Liver (tissue), 9 donors: Measurements from ENCODE around the gene CEP78. TPM values are rescaled to one million over a fixed set of nuclear protein-coding genes. Genes with fewer than 3 reads are reported as not detected.

Experiments
- DNase-seq: peaks from one replicate; pipeline ENCODE4 v3.0.0-alpha.2; 2017; ENCODE audit warnings: low spot score
- H3K27ac ChIP-seq, 2 donors: one replicate each; pipeline ENCODE4 v1.7.0; 2013; ENCODE audit warnings: inconsistent platforms in 2 of 2, low read length in 2 of 2, control low read depth in 1 of 2, low read depth in 1 of 2, mild to moderate bottlenecking in 1 of 2
- H3K27me3 ChIP-seq, 4 donors: one replicate each; pipeline versions ENCODE4 v1.6.1 to v1.7.0; 2013; ENCODE audit warnings: low read length in 3 of 4, inconsistent platforms in 1 of 4, mild to moderate bottlenecking in 1 of 4, moderate library complexity in 1 of 4; ENCODE audit not compliant: control insufficient read depth in 4 of 4, insufficient read depth in 4 of 4
- H3K36me3 ChIP-seq, 4 donors: one replicate each; pipeline versions ENCODE4 v1.6.1 to v1.7.0; 2013; ENCODE audit warnings: low read length in 3 of 4, mild to moderate bottlenecking in 3 of 4, low read depth in 1 of 4, moderate library complexity in 1 of 4; ENCODE audit not compliant: control insufficient read depth in 4 of 4, insufficient read depth in 3 of 4
- H3K4me1 ChIP-seq, 4 donors: one replicate each; pipeline versions ENCODE4 v1.6.1 to v1.7.0; 2013; ENCODE audit warnings: low read length in 3 of 4, mild to moderate bottlenecking in 3 of 4, moderate library complexity in 1 of 4; ENCODE audit not compliant: control insufficient read depth in 4 of 4, insufficient read depth in 4 of 4
- H3K4me3 ChIP-seq, 3 donors: one replicate each; pipeline versions ENCODE4 v1.6.1 to v1.7.0; 2013; ENCODE audit warnings: low read length in 3 of 3, control low read depth in 1 of 3, low read depth in 1 of 3, mild to moderate bottlenecking in 1 of 3
- H3K9ac ChIP-seq, 2 donors: one replicate each; pipeline ENCODE4 v1.7.0; 2013; ENCODE audit warnings: low read length in 2 of 2, mild to moderate bottlenecking in 2 of 2, moderate library complexity in 2 of 2, control low read depth in 1 of 2, low read depth in 1 of 2
- H3K9me3 ChIP-seq, 4 donors: one replicate each; pipeline versions ENCODE4 v1.6.1 to v1.7.0; 2013; ENCODE audit warnings: low read length in 3 of 4; ENCODE audit not compliant: control insufficient read depth in 4 of 4
- EGR1 ChIP-seq, 2 donors: IDR thresholded peaks; 2 replicates each; pipeline ENCODE4 v1.6.1; 2016 to 2018; ENCODE audit warnings: antibody characterized with exemption in 2 of 2, low read depth in 2 of 2
- FOXA1 ChIP-seq: IDR thresholded peaks from 2 replicates; pipeline ENCODE4 v1.6.1; 2016; ENCODE audit warnings: antibody characterized with exemption
- FOXA2 ChIP-seq: IDR thresholded peaks from 2 replicates; pipeline ENCODE4 v1.6.1; 2016; ENCODE audit warnings: antibody characterized with exemption
- GABPA ChIP-seq, 2 donors: IDR thresholded peaks in 1 of 2; conservative IDR thresholded peaks in 1 of 2; 2 replicates each; pipeline ENCODE4 v1.6.1; 2016; ENCODE audit warnings: antibody characterized with exemption in 2 of 2, mild to moderate bottlenecking in 1 of 2, moderate library complexity in 1 of 2
- HNF4A ChIP-seq, 2 donors: conservative IDR thresholded peaks; 2 replicates each; pipeline ENCODE4 v1.6.1; 2016; ENCODE audit warnings: antibody characterized with exemption in 2 of 2, mild to moderate bottlenecking in 2 of 2
- HNF4G ChIP-seq: IDR thresholded peaks from 2 replicates; pipeline ENCODE4 v1.6.1; 2016; ENCODE audit warnings: antibody characterized with exemption
- JUND ChIP-seq, 2 donors: IDR thresholded peaks; 2 replicates each; pipeline ENCODE4 v1.6.1; 2016; ENCODE audit warnings: antibody characterized with exemption in 2 of 2
- NR2F2 ChIP-seq: IDR thresholded peaks from 2 replicates; pipeline ENCODE4 v1.6.1; 2016; ENCODE audit warnings: antibody characterized with exemption
- RAD21 ChIP-seq, 2 donors: IDR thresholded peaks; 2 replicates each; pipeline ENCODE4 v1.6.1; 2016; ENCODE audit warnings: antibody characterized with exemption in 2 of 2, mild to moderate bottlenecking in 2 of 2
- RXRA ChIP-seq, 2 donors: IDR thresholded peaks; 2 replicates each; pipeline ENCODE4 v1.6.1; 2017 to 2018; ENCODE audit warnings: antibody characterized with exemption in 2 of 2, mild to moderate bottlenecking in 1 of 2
- SP1 ChIP-seq: IDR thresholded peaks from 2 replicates; pipeline ENCODE4 v1.6.1; 2018; ENCODE audit warnings: antibody characterized with exemption, mild to moderate bottlenecking
- TAF1 ChIP-seq: conservative IDR thresholded peaks from 2 replicates; pipeline ENCODE4 v1.6.1; 2016; ENCODE audit warnings: antibody characterized with exemption, mild to moderate bottlenecking
- YY1 ChIP-seq: IDR thresholded peaks from 2 replicates; pipeline ENCODE4 v1.6.1; 2016; ENCODE audit warnings: antibody characterized with exemption, mild to moderate bottlenecking
- WGBS: extraction: QIAGEN DNeasy Blood & Tissue Kit; methylation state at CpG from one replicate; pipeline ENCODE4 v1.1.7; 2013; 5-methylcytosine and 5-hydroxymethylcytosine counted together
- polyA plus RNA-seq, 2 donors: library from polyadenylated mRNA; stranded (reverse) in 1 of 2; unstranded in 1 of 2; fragments of 200-250 nt in 1 of 2; fragments of >200 nt in 1 of 2; fragmentation: Nextera tagmentation in 1 of 2; extraction: Ambion mirVana in 1 of 2; gene quantifications; one replicate each; pipeline versions ENCODE4 v1.2.1 to v1.2.3, GENCODE V29; 2013 to 2015
- total RNA-seq, 2 donors: library from RNA; depleted of rRNA; stranded (reverse); fragments of >200 nt; gene quantifications; one replicate each; pipeline ENCODE4 v1.2.3, GENCODE V29; 2014
- TF ChIP-seq, protein P1 (sequence below): IDR thresholded peaks from 2 replicates; pipeline ENCODE4 v1.6.1; 2016; ENCODE audit warnings: antibody characterized with exemption, mild to moderate bottlenecking
- TF ChIP-seq, protein P2 (sequence below): fragments of 150-350 bp; IDR thresholded peaks from 2 replicates; pipeline ENCODE4 v1.5.1; 2017; ENCODE audit warnings: improper control_type of control experiment, low read depth, low read length; ENCODE audit not compliant: missing input control
- TF ChIP-seq, protein P3 (sequence below): IDR thresholded peaks from 2 replicates; pipeline ENCODE4 v1.6.1; 2016; ENCODE audit warnings: antibody characterized with exemption
- TF ChIP-seq, protein P4 (sequence below): IDR thresholded peaks from 2 replicates; pipeline ENCODE4 v1.6.1; 2016; ENCODE audit warnings: antibody characterized with exemption
- TF ChIP-seq, protein P5 (sequence below): IDR thresholded peaks from 2 replicates; pipeline ENCODE4 v1.6.1; 2016; ENCODE audit warnings: antibody characterized with exemption
- donor health status: healthy.
- donor health status: healthy.
- donor health status: healthy.
- donor health status: healthy.
- donor health status: healthy.

Gene CEP78
- total and polyA plus RNA-seq, 4 donors = 2.6 to 12.0 (median 6.4) TPM

DNA sequence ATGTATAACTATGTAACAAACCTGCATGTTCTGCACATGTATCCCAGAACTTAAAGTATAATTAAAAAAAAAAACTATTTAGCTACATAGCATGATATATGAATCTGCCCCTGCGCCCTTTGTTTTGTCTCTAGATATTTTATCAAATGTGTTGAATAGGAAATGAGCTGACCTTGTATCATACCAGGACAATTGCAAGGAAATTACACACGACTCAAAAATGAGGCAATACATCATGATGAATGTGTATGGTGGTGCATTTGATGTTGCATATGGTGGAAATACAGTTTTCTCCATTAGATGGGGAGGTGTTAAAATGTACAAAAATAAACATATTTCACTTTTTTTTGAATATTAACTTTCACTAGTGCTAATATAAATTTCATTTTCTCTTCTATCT lies 28.6 kb upstream of the CEP78 start:
- H3K9me3 ChIP-seq = no peaks in the 10 kb centered on the region
- DNase-seq = no peak
- TF ChIP-seq JUND (IDR thresholded peaks at IDR 0.05) (no peak), RXRA (IDR thresholded peaks at IDR 0.05) (no peak), HNF4A (conservative IDR thresholded peaks at IDR 0.05) (no peak), SP1 (no peak), YY1 (no peak), GABPA (IDR thresholded peaks at IDR 0.05 in 1 of 2, conservative IDR thresholded peaks at IDR 0.05 in 1 of 2) (no peak), RAD21 (IDR thresholded peaks at IDR 0.05) (no peak)
- TF ChIP-seq, protein P1, sequence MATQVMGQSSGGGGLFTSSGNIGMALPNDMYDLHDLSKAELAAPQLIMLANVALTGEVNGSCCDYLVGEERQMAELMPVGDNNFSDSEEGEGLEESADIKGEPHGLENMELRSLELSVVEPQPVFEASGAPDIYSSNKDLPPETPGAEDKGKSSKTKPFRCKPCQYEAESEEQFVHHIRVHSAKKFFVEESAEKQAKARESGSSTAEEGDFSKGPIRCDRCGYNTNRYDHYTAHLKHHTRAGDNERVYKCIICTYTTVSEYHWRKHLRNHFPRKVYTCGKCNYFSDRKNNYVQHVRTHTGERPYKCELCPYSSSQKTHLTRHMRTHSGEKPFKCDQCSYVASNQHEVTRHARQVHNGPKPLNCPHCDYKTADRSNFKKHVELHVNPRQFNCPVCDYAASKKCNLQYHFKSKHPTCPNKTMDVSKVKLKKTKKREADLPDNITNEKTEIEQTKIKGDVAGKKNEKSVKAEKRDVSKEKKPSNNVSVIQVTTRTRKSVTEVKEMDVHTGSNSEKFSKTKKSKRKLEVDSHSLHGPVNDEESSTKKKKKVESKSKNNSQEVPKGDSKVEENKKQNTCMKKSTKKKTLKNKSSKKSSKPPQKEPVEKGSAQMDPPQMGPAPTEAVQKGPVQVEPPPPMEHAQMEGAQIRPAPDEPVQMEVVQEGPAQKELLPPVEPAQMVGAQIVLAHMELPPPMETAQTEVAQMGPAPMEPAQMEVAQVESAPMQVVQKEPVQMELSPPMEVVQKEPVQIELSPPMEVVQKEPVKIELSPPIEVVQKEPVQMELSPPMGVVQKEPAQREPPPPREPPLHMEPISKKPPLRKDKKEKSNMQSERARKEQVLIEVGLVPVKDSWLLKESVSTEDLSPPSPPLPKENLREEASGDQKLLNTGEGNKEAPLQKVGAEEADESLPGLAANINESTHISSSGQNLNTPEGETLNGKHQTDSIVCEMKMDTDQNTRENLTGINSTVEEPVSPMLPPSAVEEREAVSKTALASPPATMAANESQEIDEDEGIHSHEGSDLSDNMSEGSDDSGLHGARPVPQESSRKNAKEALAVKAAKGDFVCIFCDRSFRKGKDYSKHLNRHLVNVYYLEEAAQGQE = no peak
- H3K36me3 ChIP-seq = no peaks in the 10 kb centered on the region
- H3K4me3 ChIP-seq = no peak overlapping the region
- H3K4me1 ChIP-seq = no peaks in the 10 kb centered on the region
- no peak overlapping the region for H3K27ac ChIP-seq
- no peak overlapping the region for H3K9ac ChIP-seq
- no peaks in the 10 kb centered on the region for H3K27me3 ChIP-seq
- 74% methylated on average over 2 of the region's 2 CpGs for WGBS

DNA sequence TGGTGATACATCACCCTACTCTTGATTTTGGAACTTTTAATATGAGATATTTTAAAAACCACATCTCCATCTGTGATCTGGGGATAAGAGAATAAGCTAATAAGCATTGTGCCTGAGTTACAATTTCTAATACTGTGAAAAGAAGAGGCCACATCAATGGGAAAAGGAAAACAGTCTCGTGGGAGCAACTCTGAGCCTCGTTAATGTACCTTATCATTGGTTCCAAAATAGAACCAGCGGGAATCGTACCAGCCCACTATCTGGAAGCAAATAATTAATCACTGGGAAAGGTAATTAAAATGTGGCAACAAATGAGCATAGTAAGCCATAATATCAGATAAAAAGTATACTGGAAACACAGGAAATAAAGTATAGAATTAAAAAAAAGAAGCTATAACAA lies 28.0 kb upstream of the CEP78 start:
- Histone ChIP-seq H3K27ac (no peak overlapping the region), H3K4me1 (no peaks in the 10 kb centered on the region), H3K9ac (no peak overlapping the region), H3K27me3 (no peaks in the 10 kb centered on the region), H3K36me3 (no peaks in the 10 kb centered on the region), H3K9me3 (no peaks in the 10 kb centered on the region), H3K4me3 (no peak overlapping the region)
- no peak for DNase-seq
- no peak for TF ChIP-seq SP1
- TF ChIP-seq, protein P2, sequence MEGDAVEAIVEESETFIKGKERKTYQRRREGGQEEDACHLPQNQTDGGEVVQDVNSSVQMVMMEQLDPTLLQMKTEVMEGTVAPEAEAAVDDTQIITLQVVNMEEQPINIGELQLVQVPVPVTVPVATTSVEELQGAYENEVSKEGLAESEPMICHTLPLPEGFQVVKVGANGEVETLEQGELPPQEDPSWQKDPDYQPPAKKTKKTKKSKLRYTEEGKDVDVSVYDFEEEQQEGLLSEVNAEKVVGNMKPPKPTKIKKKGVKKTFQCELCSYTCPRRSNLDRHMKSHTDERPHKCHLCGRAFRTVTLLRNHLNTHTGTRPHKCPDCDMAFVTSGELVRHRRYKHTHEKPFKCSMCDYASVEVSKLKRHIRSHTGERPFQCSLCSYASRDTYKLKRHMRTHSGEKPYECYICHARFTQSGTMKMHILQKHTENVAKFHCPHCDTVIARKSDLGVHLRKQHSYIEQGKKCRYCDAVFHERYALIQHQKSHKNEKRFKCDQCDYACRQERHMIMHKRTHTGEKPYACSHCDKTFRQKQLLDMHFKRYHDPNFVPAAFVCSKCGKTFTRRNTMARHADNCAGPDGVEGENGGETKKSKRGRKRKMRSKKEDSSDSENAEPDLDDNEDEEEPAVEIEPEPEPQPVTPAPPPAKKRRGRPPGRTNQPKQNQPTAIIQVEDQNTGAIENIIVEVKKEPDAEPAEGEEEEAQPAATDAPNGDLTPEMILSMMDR = no peak
- TF ChIP-seq HNF4A (conservative IDR thresholded peaks at IDR 0.05) = no peak
- TF ChIP-seq EGR1 (IDR thresholded peaks at IDR 0.05; ENCODE audit: low read depth in 2 of 2) = no peak
- TF ChIP-seq YY1 = no peak
- TF ChIP-seq FOXA1 = no peak
- no peak for TF ChIP-seq NR2F2
- TF ChIP-seq FOXA2 = no peak
- TF ChIP-seq, protein P3, sequence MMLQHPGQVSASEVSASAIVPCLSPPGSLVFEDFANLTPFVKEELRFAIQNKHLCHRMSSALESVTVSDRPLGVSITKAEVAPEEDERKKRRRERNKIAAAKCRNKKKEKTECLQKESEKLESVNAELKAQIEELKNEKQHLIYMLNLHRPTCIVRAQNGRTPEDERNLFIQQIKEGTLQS = no peak
- TF ChIP-seq RXRA (IDR thresholded peaks at IDR 0.05) = no peak
- no peak for TF ChIP-seq HNF4G
- no peak for TF ChIP-seq JUND (IDR thresholded peaks at IDR 0.05)
- no peak for TF ChIP-seq RAD21 (IDR thresholded peaks at IDR 0.05)
- TF ChIP-seq, protein P4, sequence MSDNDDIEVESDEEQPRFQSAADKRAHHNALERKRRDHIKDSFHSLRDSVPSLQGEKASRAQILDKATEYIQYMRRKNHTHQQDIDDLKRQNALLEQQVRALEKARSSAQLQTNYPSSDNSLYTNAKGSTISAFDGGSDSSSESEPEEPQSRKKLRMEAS = no peak
- TF ChIP-seq, protein P1 = no peak
- no peak for TF ChIP-seq TAF1
- TF ChIP-seq, protein P5, sequence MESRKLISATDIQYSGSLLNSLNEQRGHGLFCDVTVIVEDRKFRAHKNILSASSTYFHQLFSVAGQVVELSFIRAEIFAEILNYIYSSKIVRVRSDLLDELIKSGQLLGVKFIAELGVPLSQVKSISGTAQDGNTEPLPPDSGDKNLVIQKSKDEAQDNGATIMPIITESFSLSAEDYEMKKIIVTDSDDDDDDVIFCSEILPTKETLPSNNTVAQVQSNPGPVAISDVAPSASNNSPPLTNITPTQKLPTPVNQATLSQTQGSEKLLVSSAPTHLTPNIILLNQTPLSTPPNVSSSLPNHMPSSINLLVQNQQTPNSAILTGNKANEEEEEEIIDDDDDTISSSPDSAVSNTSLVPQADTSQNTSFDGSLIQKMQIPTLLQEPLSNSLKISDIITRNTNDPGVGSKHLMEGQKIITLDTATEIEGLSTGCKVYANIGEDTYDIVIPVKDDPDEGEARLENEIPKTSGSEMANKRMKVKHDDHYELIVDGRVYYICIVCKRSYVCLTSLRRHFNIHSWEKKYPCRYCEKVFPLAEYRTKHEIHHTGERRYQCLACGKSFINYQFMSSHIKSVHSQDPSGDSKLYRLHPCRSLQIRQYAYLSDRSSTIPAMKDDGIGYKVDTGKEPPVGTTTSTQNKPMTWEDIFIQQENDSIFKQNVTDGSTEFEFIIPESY = no peak
- TF ChIP-seq GABPA (IDR thresholded peaks at IDR 0.05 in 1 of 2, conservative IDR thresholded peaks at IDR 0.05 in 1 of 2) = no peak
- 73% methylated on average over 4 of the region's 4 CpGs for WGBS
